HG03108 (cell line): ENCODE measurements around the gene IMPA2.
"Not testable (repeated sequence)": the region's sequence is repeated elsewhere in the genome, so short reads cannot be mapped to it uniquely, and the experiment has no call there.

Experiments used
- ATAC-seq: cut with Tn5 transposase; IDR thresholded peaks from one replicate; pipeline ENCODE4 v1.9.1; 2021; ENCODE audit warnings: moderate library complexity; ENCODE audit not compliant: unreplicated experiment

The IMPA2 gene

DNA sequence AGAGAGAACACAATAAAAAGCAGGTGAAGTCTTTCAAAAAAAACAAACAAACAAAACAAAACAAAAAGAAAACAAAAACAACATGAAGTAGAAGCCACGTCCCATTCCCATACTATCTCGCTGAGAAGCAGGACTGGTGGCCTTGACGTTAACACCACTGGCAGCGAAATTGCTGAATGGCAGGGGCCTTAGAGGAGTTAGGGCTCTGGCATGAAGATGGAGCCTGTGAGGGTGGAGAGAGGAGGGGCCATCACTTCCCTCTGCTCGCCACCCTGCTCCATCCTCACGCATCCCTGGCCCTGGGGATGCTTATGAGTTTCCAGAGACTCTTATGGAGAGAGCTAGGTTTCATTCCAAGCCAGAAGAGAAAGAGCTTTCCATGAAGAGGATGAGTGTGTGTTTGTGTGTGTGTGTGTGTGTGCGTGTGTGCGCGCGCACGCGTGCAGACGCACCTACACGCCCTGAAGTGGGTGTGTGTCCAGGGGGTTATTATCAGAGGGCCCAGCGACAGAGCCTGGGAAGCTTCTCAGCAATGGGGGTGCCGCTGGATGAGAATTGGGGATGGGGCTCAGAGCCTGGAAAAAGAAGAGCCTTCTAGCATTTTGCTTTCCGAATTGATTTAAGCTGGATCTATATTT lies 20.4 kb upstream of the IMPA2 start:
- ATAC-seq: no peak

DNA sequence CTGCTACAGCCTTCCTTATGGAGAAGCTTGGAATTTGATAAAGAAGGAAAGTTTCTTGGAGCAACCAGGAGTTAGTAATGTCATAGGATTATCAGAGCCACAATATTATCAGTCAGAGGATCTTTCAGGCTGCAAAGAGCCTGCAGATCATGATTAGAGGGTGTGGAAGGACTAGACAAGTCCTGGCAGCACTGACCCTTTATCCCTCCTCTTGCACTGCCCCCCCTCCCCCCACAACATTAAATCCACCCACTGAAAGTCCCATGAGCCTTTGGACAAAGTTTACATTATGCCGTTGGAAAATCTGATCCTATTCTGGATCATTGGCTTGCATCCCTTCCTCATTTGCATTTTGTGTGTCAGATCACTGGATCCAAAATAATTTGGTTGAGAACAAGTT lies 18.7 kb upstream of the IMPA2 start:
- ATAC-seq: no peak

DNA sequence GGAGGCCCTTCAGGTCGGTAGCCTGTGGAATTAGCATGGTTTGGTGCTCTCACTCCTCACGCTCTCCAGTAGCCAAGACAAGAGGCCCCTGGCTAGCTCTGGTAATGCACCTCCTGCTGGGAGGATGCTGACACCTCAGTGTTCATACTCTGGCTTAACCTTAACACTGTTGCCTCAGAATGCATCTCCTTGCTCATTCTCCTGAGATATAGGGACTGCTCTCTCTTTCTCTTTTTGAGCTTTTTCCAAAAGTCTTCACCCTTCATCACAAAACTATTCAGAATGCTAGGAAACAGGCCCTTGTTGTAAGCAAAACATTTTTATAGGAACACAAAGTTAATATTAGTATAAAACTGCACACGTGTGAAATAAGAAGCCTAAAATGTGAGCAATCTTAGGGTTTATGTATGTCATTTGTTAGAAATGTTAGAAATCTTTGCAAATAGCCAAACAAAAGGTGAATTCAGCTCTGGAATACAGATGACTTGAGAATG lies 17.3 kb upstream of the IMPA2 start:
- no peak for ATAC-seq

DNA sequence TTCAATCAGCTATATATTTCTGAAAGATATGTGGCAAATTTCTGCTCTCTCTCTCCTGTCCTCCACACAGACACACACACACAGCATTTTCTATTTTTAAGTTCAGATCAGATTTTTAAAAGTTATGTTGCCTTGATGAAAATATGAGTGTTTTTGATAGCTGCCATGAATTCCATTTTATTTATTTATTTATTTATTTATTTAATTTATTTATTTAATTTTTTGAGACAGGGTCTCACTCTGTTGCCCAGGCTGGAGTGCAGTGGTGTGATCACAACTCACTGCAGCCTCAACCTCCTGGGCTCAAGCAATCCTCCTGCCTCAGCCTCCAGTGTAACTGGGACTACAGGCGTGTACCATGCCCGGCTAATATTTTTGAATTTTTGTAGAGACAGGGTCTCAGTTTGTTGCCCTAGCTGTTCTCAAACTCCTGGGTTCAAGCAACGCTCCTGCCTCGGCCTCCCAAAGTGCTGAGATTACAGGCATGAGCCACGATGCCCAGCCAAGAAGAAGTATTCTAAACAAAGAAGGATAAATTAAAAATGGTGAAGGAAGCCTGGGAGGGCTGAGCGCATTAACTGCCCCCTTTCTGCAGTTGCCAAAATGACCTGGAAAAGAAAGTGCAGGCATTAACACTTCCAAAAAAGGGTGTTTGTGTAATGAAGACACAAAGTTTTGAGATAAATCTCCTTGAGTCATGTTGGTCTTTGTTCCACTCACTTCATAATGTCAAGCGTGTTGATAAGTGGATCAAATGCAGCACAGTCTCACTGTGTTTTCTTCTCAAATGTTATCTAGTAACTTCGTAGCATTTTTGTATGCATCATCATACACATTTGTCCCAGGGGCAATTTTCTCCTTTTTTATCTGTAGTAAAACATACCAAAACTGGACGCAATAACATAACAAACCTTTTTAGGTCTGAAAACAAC lies 11.1 kb upstream of the IMPA2 start:
- no peak for ATAC-seq

DNA sequence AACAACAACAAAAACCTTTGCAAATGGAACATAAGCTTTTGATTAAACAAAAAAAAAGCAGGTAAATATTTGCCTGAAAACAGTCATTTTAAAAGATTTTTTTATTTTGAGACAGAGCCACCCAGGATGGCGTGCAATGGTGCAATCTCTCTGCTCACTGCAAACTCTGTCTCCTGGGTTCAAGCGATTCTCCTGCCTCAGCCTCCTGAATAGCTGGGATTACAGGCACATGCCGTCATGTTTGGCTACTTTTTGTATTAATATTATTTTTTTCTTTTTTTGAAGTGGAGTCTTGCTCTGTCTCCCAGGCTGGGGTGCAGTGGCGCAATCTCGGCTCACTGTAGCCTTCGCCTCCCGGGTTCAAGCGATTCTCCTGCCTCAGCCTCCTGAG lies 10.5 kb upstream of the IMPA2 start:
- ATAC-seq: not testable (repeated sequence)

DNA sequence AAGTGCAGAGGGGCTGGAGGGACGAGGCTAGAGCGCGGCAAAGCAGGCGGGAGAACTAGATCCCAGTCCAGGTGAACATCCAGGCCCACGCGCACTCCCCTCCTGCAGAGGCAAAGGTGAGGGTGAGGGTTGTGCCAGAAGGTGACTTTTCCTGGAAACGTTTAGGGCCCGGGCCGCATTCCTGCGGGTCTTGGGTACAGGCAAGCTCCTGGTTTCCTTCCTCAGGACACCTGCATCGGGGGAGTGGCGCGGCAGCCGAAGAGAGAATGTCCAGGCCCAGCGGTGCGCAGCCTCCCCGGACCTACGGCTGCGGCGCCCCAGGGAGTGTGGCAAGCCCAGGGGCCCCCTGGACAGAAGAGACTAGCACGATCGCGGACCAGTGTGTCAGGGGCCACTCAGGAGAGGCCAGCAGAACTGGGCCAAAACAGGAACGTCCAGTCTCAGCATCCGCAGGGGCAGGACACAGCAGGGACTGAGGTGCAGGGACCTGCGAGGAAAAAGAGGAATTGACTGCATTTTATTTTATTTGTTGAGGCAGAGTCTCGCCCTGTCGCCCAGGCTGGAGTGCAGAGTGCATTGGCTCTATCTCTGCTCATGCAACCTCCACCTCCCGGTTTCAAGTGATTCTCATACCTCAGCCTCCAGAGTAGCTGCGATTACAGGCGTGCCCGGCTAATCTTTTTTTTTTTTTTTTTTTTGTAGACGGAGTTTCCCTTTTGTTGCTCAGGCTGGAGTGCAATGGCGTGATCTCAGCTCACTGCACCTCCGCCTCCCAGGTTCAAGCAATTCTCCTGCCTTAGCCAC lies 8.7 kb upstream of the IMPA2 start:
- no peak for ATAC-seq

DNA sequence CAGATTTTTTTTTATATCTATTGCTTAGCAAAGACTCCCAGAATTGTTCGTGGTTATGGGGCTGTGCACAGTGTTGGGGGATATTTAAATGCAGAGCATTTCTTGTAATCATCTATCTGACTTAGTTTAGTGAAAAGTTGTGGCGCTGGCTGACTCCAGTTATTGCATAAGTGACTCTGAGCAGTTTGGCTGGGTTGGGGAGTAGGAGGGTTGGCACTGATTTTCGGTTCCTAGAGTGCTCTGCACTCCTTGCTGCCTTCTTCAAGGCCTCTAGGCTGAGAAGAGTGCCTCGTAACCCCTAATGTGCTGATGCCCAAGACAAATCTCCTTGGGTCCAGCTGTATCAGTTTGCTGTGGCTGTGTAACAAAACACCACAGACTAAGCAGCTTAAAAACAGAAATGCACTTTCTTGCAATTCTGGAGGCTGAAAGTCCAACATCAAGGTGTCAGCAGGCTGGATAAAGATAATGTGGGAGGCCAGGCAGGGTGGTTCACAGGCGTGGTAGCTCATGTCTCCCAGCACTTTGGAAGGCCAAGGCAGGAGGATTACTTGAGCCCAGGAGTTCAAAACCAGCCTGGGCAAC lies 6.5 kb upstream of the IMPA2 start:
- ATAC-seq: no peak

DNA sequence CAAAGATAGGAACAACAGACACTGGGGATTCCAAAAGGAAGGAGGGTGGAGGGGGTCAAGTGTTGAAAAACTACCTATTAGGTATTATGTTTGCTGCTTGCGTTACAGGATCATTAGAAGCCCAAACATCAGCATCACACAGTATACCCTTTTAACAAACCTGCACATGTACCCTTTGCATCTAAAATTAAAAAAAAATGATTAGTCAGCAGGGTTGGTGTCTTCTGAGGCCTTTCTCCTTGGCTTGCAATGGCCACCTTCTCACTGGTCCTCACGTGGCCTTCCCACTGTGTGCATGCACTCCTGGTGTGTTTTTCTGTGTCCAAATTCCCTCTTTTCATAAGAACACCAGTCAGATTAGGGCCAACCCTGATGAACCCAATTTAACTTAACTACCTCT lies 5.6 kb upstream of the IMPA2 start:
- no peak for ATAC-seq

DNA sequence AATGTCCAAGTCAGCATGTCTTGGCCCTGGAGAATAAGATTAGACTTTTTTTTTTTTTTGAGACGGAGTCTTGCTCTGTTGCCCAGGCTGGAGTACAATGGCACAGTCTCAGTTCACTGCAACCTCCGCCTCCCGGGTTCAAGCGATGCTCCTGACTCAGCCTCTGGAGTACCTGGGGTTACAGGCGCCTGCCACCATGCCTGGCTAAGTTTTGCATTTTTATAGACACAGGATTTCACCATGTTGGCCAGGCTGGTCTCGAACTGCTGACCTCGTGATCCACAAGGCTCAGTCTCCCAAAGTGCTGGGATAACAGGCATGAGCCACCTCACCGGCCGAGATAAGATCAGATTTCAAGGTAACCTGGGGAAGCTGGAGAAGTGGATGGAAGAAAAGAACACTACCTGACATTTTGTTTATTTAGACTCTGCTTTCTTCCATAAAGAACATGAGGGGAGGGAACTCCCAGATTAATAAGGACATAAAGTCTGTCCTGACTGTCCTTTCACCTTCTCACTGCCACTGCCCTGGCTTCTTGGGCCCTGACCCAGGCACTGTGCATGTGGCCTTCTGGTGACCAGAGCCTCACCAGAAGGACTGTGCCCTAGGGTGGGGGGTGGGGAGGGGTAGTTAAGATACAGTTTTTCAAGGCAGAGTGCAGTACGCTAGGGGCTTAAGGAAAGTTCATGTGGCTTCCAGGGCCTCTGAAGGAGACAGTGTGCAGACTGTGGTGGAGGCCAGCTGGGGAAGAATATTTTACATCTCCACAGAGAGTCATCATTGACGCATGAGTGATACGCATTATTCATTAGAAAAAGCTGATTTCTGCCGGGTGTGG lies 4.8 kb upstream of the IMPA2 start:
- ATAC-seq: no peak

DNA sequence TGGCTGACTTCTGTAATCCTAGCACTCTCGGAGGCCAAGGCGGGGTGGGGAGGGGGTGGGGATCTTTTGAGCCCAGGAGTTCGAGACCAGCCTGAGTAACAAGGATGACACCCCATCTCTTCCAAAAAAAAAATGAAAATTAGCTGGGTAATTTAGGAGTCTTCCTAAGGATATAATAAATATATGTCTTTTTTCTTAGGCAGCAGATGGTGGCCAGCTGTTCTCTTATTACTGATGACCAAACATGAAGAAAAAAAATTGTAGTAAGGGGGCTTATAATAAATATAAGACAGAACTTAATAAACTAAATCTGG lies 4.2 kb upstream of the IMPA2 start:
- ATAC-seq: no peak

DNA sequence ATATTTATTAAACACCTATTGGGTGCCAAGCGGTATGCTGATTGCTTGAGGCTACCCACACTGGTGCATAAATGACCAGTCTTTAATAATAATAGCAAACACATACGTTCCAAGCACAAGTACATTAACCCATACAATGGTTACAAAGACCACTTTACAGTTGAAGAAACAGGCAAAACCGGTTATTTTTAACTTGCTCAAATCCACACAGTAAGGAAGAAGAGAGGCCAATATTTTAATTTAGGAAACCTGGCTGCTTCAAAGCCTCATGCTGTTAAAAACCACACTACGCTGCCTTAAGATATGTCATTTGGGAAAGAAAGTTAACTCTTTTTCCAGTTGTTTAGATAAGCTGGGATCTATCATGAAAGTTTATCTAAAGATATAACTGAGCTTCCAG lies 2.4 kb upstream of the IMPA2 start:
- ATAC-seq: no peak

DNA sequence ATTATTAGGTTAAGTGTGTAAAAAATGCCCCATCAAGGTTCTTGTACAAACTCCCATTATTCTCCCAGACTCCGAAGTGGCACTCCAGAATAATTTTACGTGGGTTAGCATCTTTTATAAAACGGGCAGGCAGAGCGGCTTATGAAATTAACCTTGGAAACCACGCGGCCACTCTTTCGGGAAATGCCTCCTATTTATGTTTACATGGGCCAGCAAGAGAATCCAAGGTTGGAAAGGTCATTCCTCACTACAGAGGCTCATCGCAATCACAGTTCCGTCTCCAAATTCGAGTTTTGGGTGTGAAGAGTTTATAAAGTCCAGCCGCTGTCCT lies 1.2 kb upstream of the IMPA2 start:
- ATAC-seq: no peak

DNA sequence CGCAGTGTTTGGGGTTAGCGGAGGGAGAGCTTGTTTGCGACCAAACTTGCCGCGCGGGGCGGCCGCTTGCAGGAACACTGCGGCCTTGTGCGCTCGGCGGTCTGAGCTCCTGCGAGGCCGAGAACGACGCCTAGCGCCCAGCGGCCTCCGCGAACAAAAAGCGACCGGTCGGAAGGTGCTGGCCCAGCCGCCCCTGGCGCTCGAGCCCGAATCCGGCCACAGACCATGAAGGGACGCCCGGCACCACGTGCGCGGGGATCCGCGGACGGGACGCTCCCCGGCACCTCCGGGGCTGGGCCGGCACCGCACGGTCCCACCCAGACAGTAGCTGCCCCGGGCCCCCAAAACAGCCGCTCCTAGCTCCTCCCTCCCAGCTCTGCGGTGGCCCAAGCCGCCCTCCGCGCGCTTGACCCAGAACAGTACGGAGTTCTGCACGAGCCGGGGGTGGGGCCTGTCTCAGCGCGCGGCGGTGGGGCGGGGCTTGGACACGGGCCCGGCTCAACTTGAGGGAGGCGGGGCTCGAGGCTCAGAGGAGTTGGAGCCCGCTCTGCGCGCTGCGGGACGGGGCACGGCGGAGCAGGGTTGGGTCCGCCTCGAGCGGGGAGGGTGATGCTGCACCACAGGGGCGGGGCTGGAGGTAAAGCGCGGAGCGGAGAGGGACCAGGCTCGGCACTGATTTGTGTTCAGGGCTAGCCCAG lies 664 bp upstream of the IMPA2 start:
- ATAC-seq: peak; percentile 81

DNA sequence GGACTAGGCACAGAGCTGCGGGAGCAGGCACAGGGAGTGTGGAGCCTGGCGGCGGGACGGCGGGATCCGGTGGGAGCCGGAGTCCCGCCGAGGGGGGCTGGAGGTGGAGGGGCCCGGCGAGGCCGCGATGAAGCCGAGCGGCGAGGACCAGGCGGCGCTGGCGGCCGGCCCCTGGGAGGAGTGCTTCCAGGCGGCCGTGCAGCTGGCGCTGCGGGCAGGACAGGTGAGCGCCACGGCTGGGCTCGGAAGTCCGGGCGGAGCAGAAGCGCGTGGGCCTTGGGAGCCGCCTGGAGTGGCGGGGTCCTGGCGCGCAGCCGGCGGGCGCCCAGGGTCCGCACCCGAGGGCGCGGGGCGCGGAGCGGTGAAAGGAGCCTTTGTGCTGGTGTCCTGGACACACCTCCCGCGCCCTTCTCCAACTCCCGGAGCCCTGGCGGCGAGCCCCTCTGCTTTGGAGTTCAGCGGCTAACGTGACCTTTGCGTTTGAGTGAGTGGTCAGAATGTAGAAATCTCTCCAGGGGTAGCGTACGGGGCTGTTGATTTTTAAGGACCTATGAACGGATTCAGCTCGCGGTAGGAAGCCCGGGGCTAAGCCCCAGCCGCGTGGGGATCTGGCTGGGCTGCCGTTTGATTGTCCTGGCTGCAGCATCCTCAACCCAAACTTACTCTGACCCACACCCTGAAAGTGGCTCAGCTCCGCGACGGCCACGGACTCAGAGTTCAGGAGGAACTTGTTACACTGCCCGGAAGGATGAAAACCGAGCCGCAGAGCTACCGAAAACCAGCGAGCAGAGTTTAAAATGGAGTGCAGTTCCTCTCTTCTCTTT lies 448 bp downstream of the IMPA2 start:
- peak; percentile 24 for ATAC-seq

DNA sequence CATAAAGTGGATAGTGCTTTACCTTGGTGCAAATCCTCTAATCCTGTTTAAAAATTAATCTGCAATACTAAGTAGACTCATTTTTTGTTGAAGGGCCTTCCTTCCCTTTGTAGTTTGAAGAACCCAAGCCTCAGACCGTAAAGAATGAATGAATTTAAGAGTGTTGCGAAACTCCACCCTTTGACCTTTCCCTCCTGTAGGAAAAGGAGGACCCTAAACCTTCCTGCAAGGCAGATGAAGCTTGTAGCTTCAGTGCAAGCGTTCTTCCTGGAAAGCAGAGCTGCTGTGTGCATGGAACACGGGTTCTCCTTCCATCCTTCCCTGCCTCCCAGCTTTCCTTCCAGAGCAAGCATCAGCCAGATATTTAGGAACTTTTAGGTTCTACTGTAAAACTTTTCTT lies 1.7 kb downstream of the IMPA2 start:
- no peak for ATAC-seq

DNA sequence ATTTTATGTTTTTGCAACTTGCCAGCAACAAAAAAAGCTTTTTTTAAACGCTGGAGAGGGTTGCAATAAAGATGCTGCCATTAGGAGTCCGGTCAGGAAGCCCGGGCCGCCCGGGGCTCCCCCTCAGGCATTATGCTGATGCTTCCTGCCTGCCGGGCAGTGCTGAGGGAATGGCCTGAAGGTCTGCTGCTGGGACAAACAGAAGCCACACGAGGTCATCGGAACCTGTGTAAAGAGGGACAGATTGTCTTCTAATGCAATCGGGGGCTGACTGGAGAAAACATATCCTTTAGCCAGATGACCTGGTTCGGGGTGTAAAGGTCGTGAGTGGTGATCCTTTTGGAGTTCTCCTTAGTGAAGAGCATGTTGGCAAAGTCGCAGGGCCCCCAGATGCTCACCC lies 2.3 kb downstream of the IMPA2 start:
- ATAC-seq: no peak

DNA sequence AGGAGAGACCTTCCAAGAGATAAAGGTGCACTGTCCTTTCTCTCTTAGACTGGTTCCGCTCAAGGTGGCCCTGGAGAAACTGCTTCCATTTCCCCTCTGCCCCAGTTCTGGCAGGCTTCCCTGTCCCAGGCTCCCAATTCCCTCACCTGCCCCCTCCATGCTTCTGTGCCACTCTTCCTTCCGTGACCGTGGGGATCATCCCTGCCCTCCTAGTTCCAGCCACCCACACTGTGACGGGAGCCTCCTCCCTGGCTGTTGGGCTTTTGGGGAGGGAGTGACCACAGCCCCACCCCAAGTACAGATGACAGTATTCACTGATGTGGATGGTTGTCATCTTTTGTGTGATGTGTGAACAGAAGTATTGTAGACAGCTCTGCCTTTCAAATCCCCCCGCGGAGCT lies 2.8 kb downstream of the IMPA2 start:
- no peak for ATAC-seq

DNA sequence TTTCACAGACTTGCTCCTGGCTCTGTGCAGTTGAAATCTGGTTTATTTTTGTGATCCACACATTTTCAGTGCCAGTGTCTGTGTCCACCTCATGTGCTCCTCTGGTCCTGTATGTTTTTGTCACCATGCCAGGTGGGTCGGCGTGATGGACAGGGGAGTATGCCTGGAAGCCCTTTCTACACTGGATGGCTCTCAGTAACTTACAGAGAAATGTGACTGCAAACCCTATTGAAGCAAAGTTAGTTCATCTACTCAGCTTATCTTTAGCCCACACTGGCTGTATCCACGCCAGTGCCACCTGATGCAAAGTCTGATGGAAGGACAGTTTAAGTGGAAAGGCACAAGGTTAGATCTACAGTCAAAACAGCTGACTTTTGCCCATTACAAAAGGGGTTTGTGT lies 4.3 kb downstream of the IMPA2 start:
- ATAC-seq: no peak

DNA sequence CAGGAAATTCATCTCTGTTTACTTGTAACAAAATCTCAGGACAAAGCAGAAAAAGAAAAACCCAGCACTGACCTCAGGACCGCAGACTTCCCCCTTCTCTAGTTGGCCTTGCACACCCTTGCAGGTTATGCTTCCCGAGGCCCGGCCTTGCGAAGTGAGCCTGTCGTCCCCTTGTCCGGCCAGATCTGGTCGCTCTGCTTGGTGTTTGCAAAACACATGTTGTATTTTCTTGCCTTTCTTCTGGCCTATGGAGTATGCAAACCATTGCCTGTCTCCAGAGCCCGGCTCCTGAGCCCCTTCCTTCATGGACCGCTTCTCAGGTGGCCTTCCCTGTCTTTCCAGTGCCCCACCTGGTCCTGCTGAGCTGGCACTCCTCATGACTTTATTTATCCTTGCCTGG lies 4.8 kb downstream of the IMPA2 start:
- ATAC-seq: no peak
